GM12892 (cell line): ENCODE data around the gene SATB1.

Source experiments
- POLR2A ChIP-seq: IDR thresholded peaks from 2 replicates; pipeline ENCODE4 v1.6.1; 2011; ENCODE audit warnings: low read depth, low read length, control low read depth
- POLR2AphosphoS5 ChIP-seq: IDR thresholded peaks from 2 replicates; pipeline ENCODE4 v1.6.1; 2011; ENCODE audit warnings: low read depth, low read length, control low read depth
- TAF1 ChIP-seq: IDR thresholded peaks from 2 replicates; pipeline ENCODE4 v1.6.1; 2011; ENCODE audit warnings: low read depth, mild to moderate bottlenecking, control low read depth, low read length, borderline replicate concordance

DNA sequence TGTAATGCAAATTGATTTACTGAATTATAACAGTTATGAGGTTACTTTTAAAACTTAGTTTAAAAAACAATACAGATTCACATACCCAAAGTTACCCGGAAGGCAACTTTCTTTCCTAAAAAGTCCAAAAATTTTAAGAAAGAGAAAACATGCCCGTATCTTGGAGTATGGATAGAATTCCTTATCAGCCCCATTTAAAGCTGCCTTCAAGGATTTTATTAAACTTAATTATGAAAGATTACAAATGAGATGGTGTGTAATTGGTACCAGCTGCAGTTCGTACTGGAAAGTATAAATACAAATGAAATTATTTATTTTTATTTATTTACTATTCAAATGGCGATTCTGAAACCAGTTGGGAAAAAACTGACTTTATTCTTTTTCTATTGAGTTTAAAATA, 39.4 kb downstream of the SATB1 start:
- TF ChIP-seq TAF1 = no peak
- TF ChIP-seq POLR2A = no peak
- TF ChIP-seq POLR2AphosphoS5 = no peak
